ENCODE measurements around the gene ZNF451. TPM values are rescaled to one million over a fixed set of nuclear protein-coding genes. Genes with fewer than 3 reads are reported as not detected.

The ZNF451 gene
- total RNA-seq, 2 donors from 2014 or later = 30.3 to 35.0 TPM

DNA sequence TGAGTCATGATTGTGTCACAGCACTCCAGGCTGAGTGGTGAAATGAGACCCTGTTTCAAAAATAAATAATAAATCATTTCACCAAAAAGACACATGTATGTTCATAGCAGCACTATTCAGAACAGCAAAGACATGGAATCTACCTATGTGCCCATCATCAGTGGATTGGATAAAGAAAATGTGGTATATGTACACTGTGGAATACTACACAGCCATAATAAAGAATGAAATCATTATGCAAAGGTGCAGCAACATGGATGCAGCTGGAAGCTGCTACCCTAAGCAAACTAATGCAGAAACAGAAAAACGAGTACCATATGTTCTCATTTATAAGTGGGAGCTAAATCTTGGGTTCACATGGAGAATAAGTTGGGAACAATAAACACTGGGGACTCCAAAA, 33.1 kb downstream of the ZNF451 start:
- H3K27me3 ChIP-seq = no peaks in the 10 kb centered on the region
- H3K4me3 ChIP-seq = no peak overlapping the region
- intact Hi-C loops (cut with DNase I) = no loop called here
- H3K27ac ChIP-seq = no peak overlapping the region
- ATAC-seq (no peak), DNase-seq (no peak)
- no peak for TF ChIP-seq POLR2A (IDR thresholded peaks at IDR 0.05)
- TF ChIP-seq, protein P1, sequence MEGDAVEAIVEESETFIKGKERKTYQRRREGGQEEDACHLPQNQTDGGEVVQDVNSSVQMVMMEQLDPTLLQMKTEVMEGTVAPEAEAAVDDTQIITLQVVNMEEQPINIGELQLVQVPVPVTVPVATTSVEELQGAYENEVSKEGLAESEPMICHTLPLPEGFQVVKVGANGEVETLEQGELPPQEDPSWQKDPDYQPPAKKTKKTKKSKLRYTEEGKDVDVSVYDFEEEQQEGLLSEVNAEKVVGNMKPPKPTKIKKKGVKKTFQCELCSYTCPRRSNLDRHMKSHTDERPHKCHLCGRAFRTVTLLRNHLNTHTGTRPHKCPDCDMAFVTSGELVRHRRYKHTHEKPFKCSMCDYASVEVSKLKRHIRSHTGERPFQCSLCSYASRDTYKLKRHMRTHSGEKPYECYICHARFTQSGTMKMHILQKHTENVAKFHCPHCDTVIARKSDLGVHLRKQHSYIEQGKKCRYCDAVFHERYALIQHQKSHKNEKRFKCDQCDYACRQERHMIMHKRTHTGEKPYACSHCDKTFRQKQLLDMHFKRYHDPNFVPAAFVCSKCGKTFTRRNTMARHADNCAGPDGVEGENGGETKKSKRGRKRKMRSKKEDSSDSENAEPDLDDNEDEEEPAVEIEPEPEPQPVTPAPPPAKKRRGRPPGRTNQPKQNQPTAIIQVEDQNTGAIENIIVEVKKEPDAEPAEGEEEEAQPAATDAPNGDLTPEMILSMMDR (IDR thresholded peaks at IDR 0.05) = no peak
- H3K4me1 ChIP-seq = no peaks in the 10 kb centered on the region
- WGBS, 2 donors = 93% methylated on average over 1 of the region's 1 CpG
- no peaks in the 10 kb centered on the region for H3K9me3 ChIP-seq
- no peaks in the 10 kb centered on the region for H3K36me3 ChIP-seq (replicated peaks in 1 of 2; ENCODE audit: insufficient read depth in 1 of 2, low read depth in 2 of 2)

DNA sequence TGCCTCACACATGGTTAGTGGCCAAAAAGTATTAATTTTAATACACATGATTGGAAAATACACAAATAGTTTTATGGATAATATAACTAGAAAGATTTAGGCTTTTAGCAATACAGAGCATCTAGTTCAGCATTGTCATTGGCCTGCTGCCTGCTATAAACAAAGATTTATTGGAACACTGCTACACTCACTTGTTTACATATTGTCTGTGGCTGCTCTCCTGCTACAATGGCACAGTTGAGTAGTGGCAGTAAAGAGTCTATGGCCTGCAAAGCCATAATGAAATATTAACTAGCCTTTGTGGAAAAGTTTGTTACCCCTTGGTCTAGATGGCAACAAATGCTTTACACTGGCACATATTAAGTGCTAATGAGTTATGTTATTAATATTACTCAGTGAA, 37.8 kb downstream of the ZNF451 start:
- Histone ChIP-seq H3K36me3 (replicated peaks in 1 of 2; ENCODE audit: insufficient read depth in 1 of 2, low read depth in 2 of 2) (no peaks in the 10 kb centered on the region), H3K4me1 (no peaks in the 10 kb centered on the region), H3K4me3 (no peak overlapping the region), H3K9me3 (no peaks in the 10 kb centered on the region), H3K27me3 (no peaks in the 10 kb centered on the region), H3K27ac (no peak overlapping the region)
- intact Hi-C loops (cut with DNase I) = no loop called here
- no peak for TF ChIP-seq POLR2A (IDR thresholded peaks at IDR 0.05)
- TF ChIP-seq, protein P1 (IDR thresholded peaks at IDR 0.05) = no peak
- no peak for ATAC-seq
- no peak for DNase-seq

DNA sequence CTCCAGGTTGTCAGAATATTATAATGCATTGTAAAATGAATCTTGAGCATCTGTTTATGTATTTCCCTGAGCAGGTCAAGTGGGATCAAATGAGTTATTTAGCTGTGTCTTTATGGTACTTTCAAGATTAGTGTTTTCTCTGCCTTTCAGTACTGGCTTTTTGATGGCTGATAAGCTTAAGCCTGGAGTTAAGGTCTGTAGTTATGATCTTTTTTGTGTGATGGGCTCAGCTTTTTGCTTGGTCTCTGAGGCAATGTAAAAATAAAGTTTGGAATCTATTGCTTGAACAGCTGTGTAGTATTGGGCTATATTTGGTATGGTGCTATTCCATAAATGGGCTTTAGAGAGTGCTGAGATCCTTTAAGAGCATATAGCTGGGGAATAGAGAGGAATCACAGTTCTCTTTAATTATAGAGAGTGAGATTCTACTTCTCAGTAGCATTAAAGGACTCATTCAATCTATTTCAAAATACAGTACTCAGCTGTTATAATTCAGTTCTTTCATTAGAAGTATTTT, 40.7 kb downstream of the ZNF451 start:
- Histone ChIP-seq H3K36me3 (replicated peaks in 1 of 2; ENCODE audit: insufficient read depth in 1 of 2, low read depth in 2 of 2) (no peaks in the 10 kb centered on the region), H3K27me3 (no peaks in the 10 kb centered on the region), H3K4me3 (no peak overlapping the region), H3K4me1 (no peaks in the 10 kb centered on the region), H3K27ac (no peak overlapping the region), H3K9me3 (no peaks in the 10 kb centered on the region)
- DNase-seq (no peak), ATAC-seq (no peak)
- no peak for TF ChIP-seq POLR2A (IDR thresholded peaks at IDR 0.05)
- TF ChIP-seq, protein P1 (IDR thresholded peaks at IDR 0.05) = no peak
- intact Hi-C loops (cut with DNase I) = no loop called here

DNA sequence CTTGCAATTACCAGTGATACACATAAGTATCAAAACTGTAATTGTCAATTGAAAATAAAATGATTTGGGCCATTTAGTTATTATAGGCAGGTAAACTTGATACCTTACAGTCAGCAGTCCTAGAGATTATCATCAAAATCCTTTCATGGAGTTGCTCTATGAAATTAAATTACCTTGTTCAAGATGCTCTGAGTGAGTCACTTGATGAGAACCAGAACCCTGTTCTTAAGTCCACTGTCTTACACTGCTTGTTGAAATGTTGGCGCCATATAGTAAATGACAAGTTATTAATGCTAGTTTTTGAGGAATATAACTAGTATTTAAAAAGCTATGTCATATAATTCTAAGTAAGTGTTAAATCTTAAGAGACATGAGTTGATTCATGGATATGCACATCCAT, 45.0 kb downstream of the ZNF451 start:
- Histone ChIP-seq H3K27me3 (no peaks in the 10 kb centered on the region), H3K27ac (no peak overlapping the region), H3K4me3 (no peak overlapping the region), H3K4me1 (no peaks in the 10 kb centered on the region), H3K9me3 (no peaks in the 10 kb centered on the region), H3K36me3 (replicated peaks in 1 of 2; ENCODE audit: insufficient read depth in 1 of 2, low read depth in 2 of 2) (peaks cover 0 to 1% of the 10 kb centered on the region in 2 donors)
- ATAC-seq (no peak), DNase-seq (no peak)
- 94 to 95% methylated on average over 1 of the region's 1 CpG for WGBS, 2 donors
- TF ChIP-seq, protein P1 (IDR thresholded peaks at IDR 0.05) = no peak
- no peak for TF ChIP-seq POLR2A (IDR thresholded peaks at IDR 0.05)
- intact Hi-C loops (cut with DNase I) = no loop called here

DNA sequence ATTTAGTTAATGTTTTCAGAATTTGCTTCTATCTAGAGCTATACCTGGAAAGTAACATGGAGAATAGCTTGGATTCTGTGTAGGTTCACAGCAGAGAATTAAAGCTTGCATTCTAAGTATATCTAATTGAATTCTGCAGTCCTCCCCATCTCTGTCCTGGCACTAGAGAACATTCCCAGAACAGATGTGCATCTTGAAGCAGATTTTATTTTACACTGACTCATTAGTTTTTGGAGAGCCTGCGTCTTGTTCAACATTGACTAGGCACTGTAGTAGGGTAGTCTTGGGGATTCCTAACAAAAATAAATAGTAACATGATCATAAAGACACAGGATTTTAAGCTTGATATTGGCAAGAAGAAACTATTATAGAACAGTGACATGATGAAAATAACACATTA, 45.9 kb downstream of the ZNF451 start:
- no peaks in the 10 kb centered on the region for H3K9me3 ChIP-seq
- intact Hi-C loops (cut with DNase I) = no loop called here
- H3K27me3 ChIP-seq = no peaks in the 10 kb centered on the region
- no peak overlapping the region for H3K4me3 ChIP-seq
- 79 to 97% methylated on average over 1 of the region's 1 CpG for WGBS, 2 donors
- TF ChIP-seq POLR2A (IDR thresholded peaks at IDR 0.05) = no peak
- TF ChIP-seq, protein P1 (IDR thresholded peaks at IDR 0.05) = no peak
- H3K4me1 ChIP-seq = no peaks in the 10 kb centered on the region
- ATAC-seq = no peak
- no peak overlapping the region for H3K27ac ChIP-seq
- no peak for DNase-seq
- peaks cover 0 to 1% of the 10 kb centered on the region in 2 donors for H3K36me3 ChIP-seq (replicated peaks in 1 of 2; ENCODE audit: insufficient read depth in 1 of 2, low read depth in 2 of 2)
